Pancreas (tissue), 10 donors: ENCODE data around the gene PRND. TPM values are rescaled to one million over a fixed set of nuclear protein-coding genes. Genes with fewer than 3 reads are reported as not detected.
"Not testable (repeated sequence)": the region's sequence is repeated elsewhere in the genome, so short reads cannot be mapped to it uniquely, and the experiment has no call there.

Experiments used
- ATAC-seq, 4 donors: fragments of 200-7000 bp; cut with Tn5 transposase; one replicate each; pipeline versions ENCODE4 v1.8.0 to v1.9.1; 2020; ENCODE audit warnings: mild to moderate bottlenecking in 4 of 4, moderate library complexity in 4 of 4
- DNase-seq, 6 donors: peaks; one replicate each; pipeline ENCODE4 v3.0.0-alpha.2; 2020
- FAIRE-seq: peaks from 2 replicates; lab custom pipeline; 2012; peaks lifted over from hg19 to GRCh38; lab: Jason Lieb, UNC
- H3K27ac ChIP-seq, 4 donors: fragments of 200-600 bp; sonication (generic); 1 replicate in 3 of 4; 2 replicates in 1 of 4; pipeline versions ENCODE4 v1.5.0 to v1.8.0; 2020
- H3K27me3 ChIP-seq, 4 donors: fragments of 200-600 bp; one replicate each; pipeline ENCODE4 v1.8.0; 2021
- H3K36me3 ChIP-seq, 3 donors: fragments of 200-600 bp; sonication (generic) in 1 of 3; one replicate each; pipeline versions ENCODE4 v1.5.0 to v1.8.0; 2020 to 2021
- H3K4me1 ChIP-seq, 3 donors: fragments of 200-600 bp; one replicate each; pipeline ENCODE4 v1.8.0; 2021
- H3K4me3 ChIP-seq, 4 donors: fragments of 200-600 bp; sonication (generic) in 2 of 4; one replicate each; pipeline versions ENCODE4 v1.5.0 to v1.8.0; 2020 to 2021
- H3K9me3 ChIP-seq, 4 donors: fragments of 200-600 bp; one replicate each; pipeline ENCODE4 v1.8.0; 2021
- WGBS, 2 donors: extraction: QIAGEN DNeasy Blood & Tissue Kit; methylation state at CpG; one replicate each; pipeline ENCODE4 v1.1.7; 2013; 5-methylcytosine and 5-hydroxymethylcytosine counted together
- intact Hi-C, 3 donors: fragments of 100-400 bp; cut with DNase I; formaldehyde crosslinking; loops; one replicate each; pipeline versions ENCODE4 v1.11.1 to v1.14.2; 2022
- polyA plus RNA-seq, 2 donors: library from polyadenylated mRNA; stranded (reverse); fragments of 200-250 nt; gene quantifications; one replicate each; pipeline ENCODE4 v1.2.3, GENCODE V29; 2013
- total RNA-seq, 6 donors: library from RNA; stranded (reverse); fragmentation: NEBNext Ultra II Directional in 4 of 6; extraction: Animal tissue kit (Norgen Biotek cat#: 25700) in 4 of 6; gene quantifications; one replicate each; pipeline versions ENCODE4 v1.2.1 to v1.2.4, GENCODE V29; 2021 to 2023
- TF ChIP-seq, protein P1 (sequence below), 4 donors: fragments of 200-600 bp; sonication (generic) in 3 of 4; IDR thresholded peaks; one replicate each; pipeline versions ENCODE4 v1.5.0 to v1.8.0; 2021; ENCODE audit warnings: antibody characterized with exemption in 4 of 4
- donor health status: healthy with polysubstance abuse.
- donor health status: DM: no; HTN: no; CAD: no; lungs with moderate emphysema.
- donor health status: DM: no; HTN: no; CAD: no.
- donor health status: control.
- donor health status: control.
- donor health status: Bipolar disorder and iron deficiency.
- donor health status: DM: yes; HTN: yes; CAD: no.
- donor health status: DM: no; HTN: no; CAD: no.
- donor health status: DM: no; HTN: no; CAD: no.
- donor health status: DM: yes; HTN: yes; CAD: no.

PRND gene
- total and polyA plus RNA-seq, 8 donors = 0.24 TPM; not detected in 7

DNA sequence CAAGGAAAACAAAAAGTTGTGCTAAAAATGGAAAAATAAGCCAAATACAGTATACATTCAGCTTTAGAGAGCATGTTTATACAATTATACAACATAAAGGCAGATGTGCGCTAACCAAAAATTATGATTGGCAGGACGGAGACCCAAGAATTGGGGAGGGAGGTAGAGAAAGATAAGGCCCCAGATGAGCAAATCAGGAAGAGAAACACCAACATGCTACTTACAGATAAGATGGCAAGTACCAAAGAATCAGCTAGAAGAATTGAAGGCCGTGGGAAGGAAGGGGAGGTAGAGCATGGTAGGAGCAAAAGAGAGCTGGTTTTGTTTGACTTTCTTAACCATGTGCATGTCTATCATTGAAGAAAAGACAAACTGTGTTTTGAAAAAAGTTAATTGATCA is 45.4 kb downstream of the PRND start:
- H3K9me3 ChIP-seq = no peaks in the 10 kb centered on the region

DNA sequence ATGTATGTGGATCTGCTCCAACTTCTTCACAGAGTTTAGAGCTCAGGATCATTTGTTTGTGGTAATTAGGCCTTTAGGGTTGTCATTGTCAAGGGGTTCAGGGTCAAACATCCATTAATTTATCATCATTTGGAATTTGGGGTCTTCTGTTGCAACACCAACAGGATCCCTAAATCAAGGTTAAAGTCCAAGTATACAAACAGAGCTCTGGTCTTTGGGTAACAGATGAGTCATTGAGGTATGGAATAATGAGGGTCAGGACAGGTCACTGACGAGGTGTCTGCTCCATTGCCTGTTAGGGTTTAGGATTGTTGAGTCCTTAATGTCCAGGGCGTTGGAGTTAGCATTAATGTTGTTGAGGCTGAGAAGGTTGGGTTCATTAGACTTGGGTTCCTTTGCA is 47.6 kb downstream of the PRND start:
- no peaks in the 10 kb centered on the region for H3K9me3 ChIP-seq
- no peaks in the 10 kb centered on the region for H3K27me3 ChIP-seq
- ATAC-seq (no peak), DNase-seq (no peak), FAIRE-seq (no peak)
- intact Hi-C loops = loop anchor here in 1 of 3 donors (5.0 kb wide), 1 partner anchor 183 kb away; no protein-coding TSS in a partner anchor
- TF ChIP-seq, protein P1, sequence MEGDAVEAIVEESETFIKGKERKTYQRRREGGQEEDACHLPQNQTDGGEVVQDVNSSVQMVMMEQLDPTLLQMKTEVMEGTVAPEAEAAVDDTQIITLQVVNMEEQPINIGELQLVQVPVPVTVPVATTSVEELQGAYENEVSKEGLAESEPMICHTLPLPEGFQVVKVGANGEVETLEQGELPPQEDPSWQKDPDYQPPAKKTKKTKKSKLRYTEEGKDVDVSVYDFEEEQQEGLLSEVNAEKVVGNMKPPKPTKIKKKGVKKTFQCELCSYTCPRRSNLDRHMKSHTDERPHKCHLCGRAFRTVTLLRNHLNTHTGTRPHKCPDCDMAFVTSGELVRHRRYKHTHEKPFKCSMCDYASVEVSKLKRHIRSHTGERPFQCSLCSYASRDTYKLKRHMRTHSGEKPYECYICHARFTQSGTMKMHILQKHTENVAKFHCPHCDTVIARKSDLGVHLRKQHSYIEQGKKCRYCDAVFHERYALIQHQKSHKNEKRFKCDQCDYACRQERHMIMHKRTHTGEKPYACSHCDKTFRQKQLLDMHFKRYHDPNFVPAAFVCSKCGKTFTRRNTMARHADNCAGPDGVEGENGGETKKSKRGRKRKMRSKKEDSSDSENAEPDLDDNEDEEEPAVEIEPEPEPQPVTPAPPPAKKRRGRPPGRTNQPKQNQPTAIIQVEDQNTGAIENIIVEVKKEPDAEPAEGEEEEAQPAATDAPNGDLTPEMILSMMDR (IDR thresholded peaks at IDR 0.05) = no peak
- no peaks in the 10 kb centered on the region for H3K4me1 ChIP-seq
- no peak overlapping the region for H3K27ac ChIP-seq
- no peaks in the 10 kb centered on the region for H3K36me3 ChIP-seq
- H3K4me3 ChIP-seq = no peak overlapping the region
- 59 to 73% methylated on average over 2 of the region's 2 CpGs for WGBS, 2 donors

More for the DNA sequence above, 45.4 kb downstream of the PRND start:
- no peak overlapping the region for H3K27ac ChIP-seq
- no peak for DNase-seq
- WGBS, 2 donors = 71 to 73% methylated on average over 3 of the region's 3 CpGs
- ATAC-seq = no peak
- TF ChIP-seq, protein P1 (IDR thresholded peaks at IDR 0.05) = no peak
- H3K4me1 ChIP-seq = no peaks in the 10 kb centered on the region
- no peaks in the 10 kb centered on the region for H3K36me3 ChIP-seq
- H3K4me3 ChIP-seq = no peak overlapping the region
- intact Hi-C loops = loop anchor here in 1 of 3 donors (5.0 kb wide), 1 partner anchor 185 kb away; no protein-coding TSS in a partner anchor
- no peak for FAIRE-seq
- no peaks in the 10 kb centered on the region for H3K27me3 ChIP-seq

DNA sequence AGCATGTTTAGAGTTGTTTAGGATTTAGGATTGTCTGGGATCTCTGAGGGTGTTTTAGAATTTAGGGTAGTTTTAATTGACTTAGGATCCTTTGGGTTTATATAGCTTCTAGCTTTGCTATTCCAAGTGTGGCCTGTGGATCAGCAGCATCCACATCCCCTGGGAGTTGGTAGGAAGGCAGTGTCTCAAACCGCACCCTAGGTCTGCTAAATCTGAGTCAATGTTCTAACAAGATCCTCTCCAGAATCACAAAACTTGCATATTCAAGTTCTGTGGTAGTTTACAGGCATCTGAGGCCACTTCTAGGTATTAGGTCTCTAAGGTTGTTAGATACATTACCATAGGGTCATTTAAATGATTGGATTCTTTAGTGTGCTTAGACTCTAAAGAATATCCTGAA is 48.3 kb downstream of the PRND start:
- intact Hi-C loops = no loop called here

DNA sequence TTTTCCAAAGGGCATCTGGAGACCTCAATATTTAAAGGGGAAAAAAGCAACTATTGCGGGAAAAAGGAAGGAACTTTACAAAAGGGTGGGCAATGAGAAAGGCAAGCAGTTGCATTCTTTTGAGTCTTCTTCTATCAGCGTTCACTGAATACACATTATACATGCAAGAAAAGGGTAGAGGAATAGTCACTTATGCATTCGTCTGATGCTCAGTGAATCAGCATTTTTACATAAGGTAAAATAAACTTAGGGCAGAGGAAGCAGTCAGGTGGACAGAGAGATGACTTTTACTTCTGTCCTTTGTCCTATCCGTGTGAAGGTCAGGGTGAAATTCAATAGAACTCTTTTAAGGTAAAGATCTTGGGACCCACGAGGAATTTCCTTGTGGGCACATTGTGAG is 49.3 kb downstream of the PRND start:
- WGBS, 2 donors = 61 to 62% methylated on average over 5 of the region's 5 CpGs
- ATAC-seq = no peak
- intact Hi-C loops = no loop called here
- FAIRE-seq = no peak
- H3K27me3 ChIP-seq = no peaks in the 10 kb centered on the region
- no peaks in the 10 kb centered on the region for H3K4me1 ChIP-seq
- no peak overlapping the region for H3K27ac ChIP-seq
- no peaks in the 10 kb centered on the region for H3K36me3 ChIP-seq
- no peaks in the 10 kb centered on the region for H3K9me3 ChIP-seq
- DNase-seq = no peak
- TF ChIP-seq, protein P1 (IDR thresholded peaks at IDR 0.05) = no peak
- H3K4me3 ChIP-seq = no peak overlapping the region

More for the DNA sequence above, 48.3 kb downstream of the PRND start:
- no peaks in the 10 kb centered on the region for H3K27me3 ChIP-seq
- TF ChIP-seq, protein P1 (IDR thresholded peaks at IDR 0.05) = no peak
- 65 to 83% methylated on average over 1 of the region's 1 CpG for WGBS, 2 donors
- H3K27ac ChIP-seq = no peak overlapping the region
- DNase-seq (no peak), FAIRE-seq (no peak), ATAC-seq (no peak)
- H3K9me3 ChIP-seq = no peaks in the 10 kb centered on the region
- no peaks in the 10 kb centered on the region for H3K4me1 ChIP-seq
- H3K4me3 ChIP-seq = no peak overlapping the region
- no peaks in the 10 kb centered on the region for H3K36me3 ChIP-seq

DNA sequence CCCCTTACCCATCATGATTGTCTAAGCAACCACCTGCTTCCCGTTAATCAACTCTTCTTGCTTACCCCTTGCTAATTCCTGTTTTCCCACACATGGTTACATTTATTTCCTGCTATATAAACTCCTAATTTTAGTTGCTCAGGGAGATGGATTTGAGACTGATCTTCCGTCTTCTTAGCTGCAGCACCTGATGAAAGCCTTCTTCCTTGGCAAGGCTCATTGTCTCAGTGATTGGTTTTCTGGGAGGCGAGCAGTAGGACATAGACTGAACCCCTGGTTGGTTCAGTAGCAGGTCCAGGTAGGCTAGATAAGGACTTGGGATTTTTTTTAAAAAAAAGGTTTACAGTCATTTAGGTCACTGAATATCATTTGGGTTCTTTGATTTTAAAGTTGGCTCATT is 50.4 kb downstream of the PRND start:
- DNase-seq (no peak), FAIRE-seq (no peak), ATAC-seq (no peak)
- no peak overlapping the region for H3K27ac ChIP-seq
- intact Hi-C loops = no loop called here
- 83% methylated on average over 3 of the region's 3 CpGs for WGBS, 2 donors
- H3K4me3 ChIP-seq = no peak overlapping the region
- H3K27me3 ChIP-seq = no peaks in the 10 kb centered on the region
- H3K4me1 ChIP-seq = no peaks in the 10 kb centered on the region
- TF ChIP-seq, protein P1 (IDR thresholded peaks at IDR 0.05) = no peak
- H3K36me3 ChIP-seq = no peaks in the 10 kb centered on the region
- no peaks in the 10 kb centered on the region for H3K9me3 ChIP-seq

DNA sequence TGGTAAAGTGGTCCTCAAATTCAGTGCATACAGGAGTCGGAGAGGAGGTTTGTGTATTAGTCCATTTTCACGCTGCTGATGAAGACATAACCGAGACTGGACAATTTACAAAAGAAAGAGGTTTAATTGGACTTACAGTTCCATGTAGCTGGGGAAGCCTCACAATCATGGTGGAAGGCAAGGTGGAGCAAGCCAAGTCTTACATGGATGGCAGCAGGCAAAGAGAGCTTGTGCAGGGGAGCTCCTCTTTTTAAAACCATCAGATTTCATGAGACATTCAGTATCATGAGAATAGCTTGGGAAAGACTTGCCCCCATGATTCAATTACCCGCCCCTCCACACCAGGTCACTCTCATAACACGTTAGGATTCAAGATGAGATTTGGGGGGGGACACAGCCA is 51.3 kb downstream of the PRND start:
- H3K36me3 ChIP-seq, H3K4me1 ChIP-seq, intact Hi-C loops, H3K27ac ChIP-seq, FAIRE-seq, H3K27me3 ChIP-seq, ATAC-seq, DNase-seq, H3K9me3 ChIP-seq, H3K4me3 ChIP-seq: not testable (repeated sequence)
- 57 to 71% methylated on average over 5 of the region's 5 CpGs for WGBS, 2 donors
